Activated naive CD8-positive, alpha-beta T cell (primary cell): Measurements from ENCODE around the gene SMARCD3.

ENCODE experiments used
- H3K27ac Mint-ChIP-seq: one replicate; pipeline ENCODE4 v1.8.0; 2021; ENCODE audit warnings: mixed read lengths
- H3K27me3 Mint-ChIP-seq: one replicate; pipeline ENCODE4 v1.8.0; 2021; ENCODE audit warnings: mixed read lengths
- H3K36me3 Mint-ChIP-seq: one replicate; pipeline ENCODE4 v1.8.0; 2021; ENCODE audit warnings: mixed read lengths
- H3K4me1 Mint-ChIP-seq: one replicate; pipeline ENCODE4 v1.8.0; 2021; ENCODE audit warnings: low read depth, mixed read lengths
- H3K4me3 Mint-ChIP-seq: one replicate; pipeline ENCODE4 v1.8.0; 2021; ENCODE audit warnings: mild to moderate bottlenecking, mixed read lengths
- H3K9me3 Mint-ChIP-seq: one replicate; pipeline ENCODE4 v1.8.0; 2021; ENCODE audit warnings: low read depth, mixed read lengths

Gene SMARCD3

GRCh38 chr7:151226875-151227782 is 21.4 kb downstream of the SMARCD3 start, which contains the start of gene ABCF2:
ABCF2 (minus strand) TSS chr7:151227205; CDS start chr7:151226458, 747 bp downstream.
- Mint-ChIP-seq H3K9me3 (no peaks in the 10 kb centered on the region), H3K4me1 (peaks cover 49% of the 10 kb centered on the region), H3K4me3 (peak within 1 kb of the TSS; percentile 100), H3K36me3 (peaks cover 20% of the 10 kb centered on the region), H3K27ac (peak within 1 kb of the TSS; percentile 99), H3K27me3 (no peaks in the 10 kb centered on the region)

GRCh38 chr7:151226560-151226874 is 22.0 kb downstream of the SMARCD3 start:
- H3K27me3 Mint-ChIP-seq, result no peaks in the 10 kb centered on the region
- H3K4me1 Mint-ChIP-seq, result peaks cover 43% of the 10 kb centered on the region
- no peaks in the 10 kb centered on the region for H3K9me3 Mint-ChIP-seq
- H3K36me3 Mint-ChIP-seq, result peaks cover 20% of the 10 kb centered on the region
- peak overlapping the region; percentile 99 for H3K27ac Mint-ChIP-seq
- peak overlapping the region; percentile 100 for H3K4me3 Mint-ChIP-seq

- Mint-ChIP-seq H3K27ac (peak overlapping the region; percentile 99), H3K4me1 (peaks cover 40% of the 10 kb centered on the region), H3K9me3 (no peaks in the 10 kb centered on the region), H3K27me3 (no peaks in the 10 kb centered on the region), H3K36me3 (peaks cover 20% of the 10 kb centered on the region), H3K4me3 (peak overlapping the region; percentile 100)
Observed at GRCh38 chr7:151225948-151226510, 22.5 kb downstream of the SMARCD3 start.

- H3K4me3 Mint-ChIP-seq, result no peak overlapping the region
- no peaks in the 10 kb centered on the region for H3K9me3 Mint-ChIP-seq
- no peaks in the 10 kb centered on the region for H3K27me3 Mint-ChIP-seq
- H3K4me1 Mint-ChIP-seq, result peaks cover 40% of the 10 kb centered on the region
- peaks cover 27% of the 10 kb centered on the region for H3K36me3 Mint-ChIP-seq
- no peak overlapping the region for H3K27ac Mint-ChIP-seq
Observed at GRCh38 chr7:151223728-151224127, 24.8 kb downstream of the SMARCD3 start.

- no peaks in the 10 kb centered on the region for H3K9me3 Mint-ChIP-seq
- H3K4me3 Mint-ChIP-seq, result no peak overlapping the region
- H3K4me1 Mint-ChIP-seq, result peaks cover 2% of the 10 kb centered on the region
- H3K27me3 Mint-ChIP-seq, result no peaks in the 10 kb centered on the region
- H3K36me3 Mint-ChIP-seq, result peaks cover 11% of the 10 kb centered on the region
- no peak overlapping the region for H3K27ac Mint-ChIP-seq
Observed at GRCh38 chr7:151218170-151218569, 30.3 kb downstream of the SMARCD3 start.

GRCh38 chr7:151215396-151215795 is 33.1 kb downstream of the SMARCD3 start:
- H3K9me3 Mint-ChIP-seq, result no peaks in the 10 kb centered on the region
- no peak overlapping the region for H3K27ac Mint-ChIP-seq
- H3K36me3 Mint-ChIP-seq, result peaks cover 6% of the 10 kb centered on the region
- no peaks in the 10 kb centered on the region for H3K27me3 Mint-ChIP-seq
- H3K4me3 Mint-ChIP-seq, result no peak overlapping the region
- H3K4me1 Mint-ChIP-seq, result no peaks in the 10 kb centered on the region

GRCh38 chr7:151213826-151214225 is 34.7 kb downstream of the SMARCD3 start:
- no peaks in the 10 kb centered on the region for H3K4me1 Mint-ChIP-seq
- H3K27ac Mint-ChIP-seq, result no peak overlapping the region
- no peaks in the 10 kb centered on the region for H3K9me3 Mint-ChIP-seq
- H3K27me3 Mint-ChIP-seq, result no peaks in the 10 kb centered on the region
- H3K4me3 Mint-ChIP-seq, result no peak overlapping the region
- peaks cover 1% of the 10 kb centered on the region for H3K36me3 Mint-ChIP-seq

GRCh38 chr7:151212626-151213025 is 35.9 kb downstream of the SMARCD3 start:
- Mint-ChIP-seq H3K4me3 (no peak overlapping the region), H3K4me1 (peaks cover 8% of the 10 kb centered on the region), H3K27ac (no peak overlapping the region), H3K27me3 (no peaks in the 10 kb centered on the region), H3K9me3 (no peaks in the 10 kb centered on the region), H3K36me3 (no peaks in the 10 kb centered on the region)

- H3K9me3 Mint-ChIP-seq, result no peaks in the 10 kb centered on the region
- H3K4me3 Mint-ChIP-seq, result no peak overlapping the region
- peaks cover 20% of the 10 kb centered on the region for H3K4me1 Mint-ChIP-seq
- H3K27ac Mint-ChIP-seq, result no peak overlapping the region
- no peaks in the 10 kb centered on the region for H3K36me3 Mint-ChIP-seq
- no peaks in the 10 kb centered on the region for H3K27me3 Mint-ChIP-seq
Observed at GRCh38 chr7:151211155-151211772, 37.2 kb downstream of the SMARCD3 start.

GRCh38 chr7:151210087-151210854 is 38.2 kb downstream of the SMARCD3 start, which contains the start of gene H2BK1:
H2BK1 (minus strand) TSS chr7:151210488; CDS start chr7:151210318, 170 bp downstream.
- Mint-ChIP-seq H3K27me3 (no peaks in the 10 kb centered on the region), H3K36me3 (no peaks in the 10 kb centered on the region), H3K9me3 (no peaks in the 10 kb centered on the region), H3K27ac (no peak within 1 kb of the TSS), H3K4me3 (no peak within 1 kb of the TSS), H3K4me1 (peaks cover 24% of the 10 kb centered on the region)

- H3K36me3 Mint-ChIP-seq, result no peaks in the 10 kb centered on the region
- H3K4me3 Mint-ChIP-seq, result no peak overlapping the region
- no peak overlapping the region for H3K27ac Mint-ChIP-seq
- H3K4me1 Mint-ChIP-seq, result peaks cover 24% of the 10 kb centered on the region
- H3K27me3 Mint-ChIP-seq, result no peaks in the 10 kb centered on the region
- no peaks in the 10 kb centered on the region for H3K9me3 Mint-ChIP-seq
Observed at GRCh38 chr7:151209588-151209987, 38.9 kb downstream of the SMARCD3 start.

GRCh38 chr7:151208253-151208862 is 40.1 kb downstream of the SMARCD3 start:
- H3K36me3 Mint-ChIP-seq, result no peaks in the 10 kb centered on the region
- H3K9me3 Mint-ChIP-seq, result no peaks in the 10 kb centered on the region
- no peak overlapping the region for H3K4me3 Mint-ChIP-seq
- H3K27me3 Mint-ChIP-seq, result no peaks in the 10 kb centered on the region
- H3K4me1 Mint-ChIP-seq, result peaks cover 24% of the 10 kb centered on the region
- H3K27ac Mint-ChIP-seq, result no peak overlapping the region

GRCh38 chr7:151207804-151208203 is 40.7 kb downstream of the SMARCD3 start:
- Mint-ChIP-seq H3K36me3 (no peaks in the 10 kb centered on the region), H3K9me3 (no peaks in the 10 kb centered on the region), H3K27ac (no peak overlapping the region), H3K4me1 (peaks cover 24% of the 10 kb centered on the region), H3K27me3 (no peaks in the 10 kb centered on the region), H3K4me3 (no peak overlapping the region)

- peaks cover 24% of the 10 kb centered on the region for H3K4me1 Mint-ChIP-seq
- H3K27ac Mint-ChIP-seq, result no peak overlapping the region
- H3K9me3 Mint-ChIP-seq, result no peaks in the 10 kb centered on the region
- H3K36me3 Mint-ChIP-seq, result no peaks in the 10 kb centered on the region
- H3K4me3 Mint-ChIP-seq, result no peak overlapping the region
- no peaks in the 10 kb centered on the region for H3K27me3 Mint-ChIP-seq
Observed at GRCh38 chr7:151207315-151207714, 41.2 kb downstream of the SMARCD3 start.
